NCI-H2081 treated with DMSO at 0.1 percent for 48 hours (cell line): ENCODE results near the gene KIZ.
A peak's percentile ranks its signal among the peaks of the same experiment; 100 is the strongest.
"Not testable (repeated sequence)": the region's sequence is repeated elsewhere in the genome, so short reads cannot be mapped to it uniquely, and the experiment has no call there.

Source experiments
- DNase-seq: peaks from one replicate; lab custom pipeline; 2025; lab: John Stamatoyannopoulos, UW

The KIZ gene

GRCh38 chr20:21230220-21230619, 104.3 kb downstream of the KIZ start:
- DNase-seq, result no peak

- DNase-seq, result no peak
These were observed 104.8 kb downstream of the KIZ start for GRCh38 chr20:21230686-21231085.

- DNase-seq, result no peak
These were observed 106.8 kb downstream of the KIZ start for GRCh38 chr20:21232546-21233280.

- no peak for DNase-seq
These were observed 108.4 kb downstream of the KIZ start for GRCh38 chr20:21234324-21234723.

GRCh38 chr20:21234806-21235483, 109.1 kb downstream of the KIZ start:
- DNase-seq, result no peak

GRCh38 chr20:21235484-21236445, 109.9 kb downstream of the KIZ start:
- peak; percentile 46 for DNase-seq

- no peak for DNase-seq
These were observed 112.3 kb downstream of the KIZ start for GRCh38 chr20:21237956-21238799.

GRCh38 chr20:21238818-21239536, 113.1 kb downstream of the KIZ start:
- no peak for DNase-seq

- no peak for DNase-seq
These were observed 114.5 kb downstream of the KIZ start for GRCh38 chr20:21240394-21240793.

- no peak for DNase-seq
These were observed 115.5 kb downstream of the KIZ start for GRCh38 chr20:21241406-21241805.

- DNase-seq, result no peak
These were observed 117.9 kb downstream of the KIZ start for GRCh38 chr20:21243811-21244210.

GRCh38 chr20:21244808-21245207, 118.9 kb downstream of the KIZ start:
- DNase-seq, result no peak

- no peak for DNase-seq
These were observed 120.3 kb downstream of the KIZ start for GRCh38 chr20:21246161-21246560.

GRCh38 chr20:21247603-21248095, 121.8 kb downstream of the KIZ start:
- DNase-seq, result not testable (repeated sequence)

- no peak for DNase-seq
These were observed 125.4 kb downstream of the KIZ start for GRCh38 chr20:21251278-21251677.

GRCh38 chr20:21257192-21257591, 131.3 kb downstream of the KIZ start:
- DNase-seq, result no peak

GRCh38 chr20:21258411-21258810, 132.5 kb downstream of the KIZ start:
- DNase-seq, result no peak

- no peak for DNase-seq
These were observed 133.5 kb downstream of the KIZ start for GRCh38 chr20:21259346-21259745.

GRCh38 chr20:21262812-21263211, 136.9 kb downstream of the KIZ start:
- DNase-seq, result no peak

GRCh38 chr20:21265261-21266190, 139.6 kb downstream of the KIZ start:
- no peak for DNase-seq
